Lung (tissue), 12 donors: ENCODE data around the gene AP5Z1. TPM values are rescaled to one million over a fixed set of nuclear protein-coding genes. Genes with fewer than 3 reads are reported as not detected.
A peak's percentile ranks its signal among the peaks of the same experiment; 100 is the strongest.

Experiments used
- ATAC-seq: fragments of 200-7000 bp; cut with Tn5 transposase; one replicate; pipeline ENCODE4 v1.9.1; 2020; ENCODE audit warnings: moderate number of reproducible peaks; ENCODE audit not compliant: insufficient read depth, low FRiP score
- DNase-seq, 3 donors: peaks; one replicate each; pipeline ENCODE4 v3.0.0-alpha.2; 2013 to 2017
- H3K27ac ChIP-seq, 2 donors: one replicate each; pipeline ENCODE4 v1.5.1; 2013; ENCODE audit warnings: mild to moderate bottlenecking in 2 of 2, moderate library complexity in 2 of 2, control low read depth in 1 of 2, inconsistent platforms in 1 of 2, low read depth in 1 of 2, low read length in 1 of 2
- H3K27me3 ChIP-seq, 3 donors: one replicate each; pipeline ENCODE4 v1.5.1; 2013; ENCODE audit warnings: low read length in 2 of 3; ENCODE audit not compliant: control insufficient read depth in 3 of 3, insufficient read depth in 3 of 3
- H3K36me3 ChIP-seq, 4 donors: one replicate each; pipeline ENCODE4 v1.5.1; 2013; ENCODE audit warnings: low read length in 4 of 4, mild to moderate bottlenecking in 1 of 4, moderate library complexity in 1 of 4; ENCODE audit not compliant: control insufficient read depth in 4 of 4, insufficient read depth in 4 of 4
- H3K4me1 ChIP-seq, 5 donors: one replicate each; pipeline ENCODE4 v1.5.1; 2013; ENCODE audit warnings: low read length in 5 of 5, mild to moderate bottlenecking in 2 of 5, moderate library complexity in 1 of 5; ENCODE audit not compliant: control insufficient read depth in 5 of 5, insufficient read depth in 5 of 5
- H3K4me3 ChIP-seq: one replicate; pipeline ENCODE4 v1.5.1; 2013; ENCODE audit warnings: mild to moderate bottlenecking, control low read depth, moderate library complexity
- H3K9ac ChIP-seq, 2 donors: one replicate each; pipeline ENCODE4 v1.5.1; 2013; ENCODE audit warnings: low read length in 2 of 2, control low read depth in 1 of 2; ENCODE audit not compliant: insufficient read depth in 1 of 2
- H3K9me3 ChIP-seq, 4 donors: one replicate each; pipeline ENCODE4 v1.5.1; 2013; ENCODE audit warnings: low read length in 3 of 4, mild to moderate bottlenecking in 1 of 4, moderate library complexity in 1 of 4; ENCODE audit not compliant: control insufficient read depth in 4 of 4, insufficient read depth in 3 of 4
- CTCF ChIP-seq: IDR thresholded peaks from 2 replicates; pipeline ENCODE4 v1.5.1; 2012; ENCODE audit warnings: mild to moderate bottlenecking; ENCODE audit errors: control extremely low read depth, extremely low read depth
- WGBS, 2 donors: extraction: QIAGEN DNeasy Blood & Tissue Kit; methylation state at CpG; one replicate each; pipeline ENCODE4 v1.1.7; 2013; 5-methylcytosine and 5-hydroxymethylcytosine counted together
- polyA plus RNA-seq, 2 donors: library from polyadenylated mRNA; stranded (reverse); fragments of 200-250 nt; gene quantifications; one replicate each; pipeline ENCODE4 v1.2.1, GENCODE V29; 2013
- total RNA-seq, 2 donors: library from RNA; depleted of rRNA in 1 of 2; stranded (reverse); fragments of >200 nt in 1 of 2; gene quantifications; one replicate each; pipeline ENCODE4 v1.2.1, GENCODE V29; 2014 to 2021
- donor health status: control.
- donor health status: control.
- donor health status: Bipolar disorder and iron deficiency.
- donor health status: healthy.
- donor health status: DM: yes; HTN: yes; CAD: no.

The AP5Z1 gene
- total and polyA plus RNA-seq, 4 donors = 21.2 to 62.4 (median 59.3) TPM

- ATAC-seq = no peak
- 92 to 94% methylated on average over 20 of the region's 20 CpGs for WGBS, 2 donors
- DNase-seq = no peak
- Histone ChIP-seq H3K4me3 (no peak overlapping the region), H3K9me3 (no peaks in the 10 kb centered on the region), H3K4me1 (peaks cover 0 to 23% (median 7%) of the 10 kb centered on the region in 5 donors), H3K27me3 (no peaks in the 10 kb centered on the region), H3K36me3 (no peaks in the 10 kb centered on the region), H3K27ac (no peak overlapping the region), H3K9ac (peak overlapping the region in 1 of 2 donors; percentile 29)
- no peak for TF ChIP-seq CTCF
These were observed 47.3 kb upstream of the AP5Z1 start for GRCh38 chr7:4727914-4728705.

- H3K4me1 ChIP-seq = peaks cover 0 to 19% (median 10%) of the 10 kb centered on the region in 5 donors
- H3K27ac ChIP-seq = no peak overlapping the region
These were observed 46.2 kb upstream of the AP5Z1 start for GRCh38 chr7:4729266-4729665.

GRCh38 chr7:4730276-4730675, 45.1 kb upstream of the AP5Z1 start:
- ATAC-seq (no peak), DNase-seq (no peak)
- Histone ChIP-seq H3K27ac (no peak overlapping the region), H3K9ac (no peak overlapping the region), H3K9me3 (no peaks in the 10 kb centered on the region), H3K27me3 (no peaks in the 10 kb centered on the region), H3K36me3 (peaks cover 0 to 2% (median 0%) of the 10 kb centered on the region in 4 donors), H3K4me1 (peaks cover 0 to 11% (median 6%) of the 10 kb centered on the region in 5 donors), H3K4me3 (no peak overlapping the region)
- WGBS, 2 donors = 88 to 89% methylated on average over 19 of the region's 19 CpGs
- no peak for TF ChIP-seq CTCF

More at GRCh38 chr7:4729266-4729665, 46.2 kb upstream of the AP5Z1 start:
- Histone ChIP-seq H3K9ac (no peak overlapping the region), H3K36me3 (peaks cover 0 to 2% (median 0%) of the 10 kb centered on the region in 4 donors), H3K4me3 (no peak overlapping the region), H3K27me3 (no peaks in the 10 kb centered on the region), H3K9me3 (no peaks in the 10 kb centered on the region)
- no peak for ATAC-seq
- no peak for TF ChIP-seq CTCF
- DNase-seq = no peak
- WGBS, 2 donors = 91 to 92% methylated on average over 19 of the region's 19 CpGs
